22Rv1 (cell line): ENCODE results near the gene SERTAD3.

ENCODE experiments used
- CTCF ChIP-seq: fragments of 450-650 bp; IDR thresholded peaks from 2 replicates; pipeline ENCODE4 v1.5.1; 2017; ENCODE audit warnings: mild to moderate bottlenecking
- ZFX ChIP-seq: fragments of 450-650 bp; IDR thresholded peaks from 2 replicates; pipeline ENCODE4 v1.6.1; 2017; ENCODE audit warnings: antibody characterized with exemption, borderline replicate concordance

GRCh38 chr19:40438284-40438683, 5.9 kb downstream of the SERTAD3 start:
- TF ChIP-seq CTCF (no peak), ZFX (no peak)
